SHP77 (cell line): Measurements from ENCODE around the gene RHOJ.

Experiments used
- DNase-seq, 2 experiments: peaks; one replicate each; lab custom pipeline; 2025; lab: John Stamatoyannopoulos, UW

The RHOJ gene

GRCh38 chr14:63205866-63206265 is 1.6 kb downstream of the RHOJ start:
- DNase-seq: no peak

- no peak for DNase-seq
These were observed 4.9 kb downstream of the RHOJ start for GRCh38 chr14:63209160-63209559.

GRCh38 chr14:63210812-63211211 is 6.6 kb downstream of the RHOJ start:
- no peak for DNase-seq

DNA sequence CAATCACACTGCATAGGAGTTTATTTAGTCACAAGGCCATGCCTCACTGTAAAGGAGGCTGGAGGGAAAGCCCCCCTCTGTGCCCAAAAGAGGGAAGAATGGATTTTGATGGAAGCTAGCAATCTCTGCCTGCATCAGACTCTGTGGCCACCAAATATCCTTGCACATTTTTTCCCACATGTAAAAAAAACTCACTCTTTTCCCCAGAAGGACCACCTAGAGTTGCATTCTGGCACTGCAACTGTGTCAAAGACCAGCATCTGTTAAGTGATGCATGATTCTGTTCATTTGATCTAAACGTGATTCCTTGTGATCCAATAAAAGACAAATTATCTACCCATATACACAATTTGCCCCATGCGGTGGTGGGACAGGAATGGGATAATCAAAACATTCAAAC is 8.0 kb downstream of the RHOJ start:
- DNase-seq: no peak

DNA sequence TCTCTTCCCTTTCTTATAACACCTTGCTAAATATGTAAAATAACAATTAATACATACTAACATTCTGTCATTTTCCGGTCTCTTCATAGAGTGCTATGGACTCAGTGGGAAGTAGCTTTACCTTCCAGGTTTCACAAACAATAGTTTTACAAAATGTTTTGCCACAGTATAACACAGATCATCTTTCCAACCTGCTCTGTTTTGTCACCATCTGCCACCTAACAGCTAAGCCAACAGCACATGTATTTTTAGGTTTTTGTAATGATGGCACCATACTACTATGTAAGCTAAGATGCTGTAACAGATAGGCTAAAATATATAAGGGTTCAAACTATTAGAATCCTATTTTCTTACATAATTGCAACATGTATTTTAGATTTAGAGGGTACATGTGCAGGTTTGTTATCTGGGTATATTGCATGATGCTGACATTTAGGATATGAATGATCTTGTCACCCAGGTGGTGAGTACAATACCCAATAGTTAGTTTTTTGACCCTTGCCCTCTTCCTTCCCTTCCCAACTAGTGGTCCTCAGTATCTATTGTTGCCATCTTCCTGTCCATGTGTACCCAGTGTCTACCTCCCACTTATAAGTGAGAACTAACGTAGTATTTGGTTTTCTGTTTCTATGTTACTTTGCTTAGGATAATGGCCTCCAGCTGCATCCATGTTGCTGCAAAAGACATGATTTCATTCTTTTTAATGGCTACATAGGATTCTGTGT is 8.7 kb downstream of the RHOJ start:
- no peak for DNase-seq

DNA sequence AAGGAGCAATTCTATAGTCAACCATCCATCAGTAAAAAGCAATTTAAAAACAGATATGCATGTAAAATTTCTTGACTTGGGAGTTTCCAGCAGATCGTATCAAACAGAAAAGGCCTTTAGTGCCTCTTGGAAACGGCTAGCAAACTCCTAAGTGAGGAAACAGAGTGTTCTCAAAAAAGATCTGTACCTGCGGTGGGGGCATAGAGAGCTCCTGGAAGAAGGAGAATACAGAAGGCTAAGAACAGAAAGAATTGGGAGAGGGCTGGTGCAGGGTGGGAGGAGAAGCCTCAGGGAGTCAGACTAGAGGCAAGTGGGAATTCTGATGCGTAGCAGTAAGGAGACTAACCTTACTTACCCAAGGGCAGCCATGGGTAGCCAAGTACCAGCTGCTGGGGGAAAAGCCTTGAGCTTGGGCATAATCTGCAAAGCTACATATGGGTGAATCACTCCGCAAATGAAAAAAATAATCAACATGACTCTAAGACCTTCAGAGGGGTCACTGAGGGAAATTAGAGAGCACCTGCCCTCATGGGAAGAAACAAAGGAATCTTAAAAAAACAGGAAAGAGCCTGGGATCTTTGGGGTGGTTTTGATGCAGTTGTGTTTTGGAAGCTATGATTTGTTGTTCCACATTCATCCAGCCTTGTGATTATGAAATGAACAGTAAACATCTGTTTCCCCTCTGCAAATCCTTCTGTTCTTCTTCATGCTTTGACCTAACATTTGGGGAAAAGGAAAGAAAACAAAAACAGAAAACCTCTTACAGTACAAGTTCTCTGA is 10.4 kb downstream of the RHOJ start:
- no peak for DNase-seq

- no peak for DNase-seq
These were observed 16.3 kb downstream of the RHOJ start for GRCh38 chr14:63220526-63220925.

- no peak for DNase-seq
These were observed 19.4 kb downstream of the RHOJ start for GRCh38 chr14:63223596-63223995.

DNA sequence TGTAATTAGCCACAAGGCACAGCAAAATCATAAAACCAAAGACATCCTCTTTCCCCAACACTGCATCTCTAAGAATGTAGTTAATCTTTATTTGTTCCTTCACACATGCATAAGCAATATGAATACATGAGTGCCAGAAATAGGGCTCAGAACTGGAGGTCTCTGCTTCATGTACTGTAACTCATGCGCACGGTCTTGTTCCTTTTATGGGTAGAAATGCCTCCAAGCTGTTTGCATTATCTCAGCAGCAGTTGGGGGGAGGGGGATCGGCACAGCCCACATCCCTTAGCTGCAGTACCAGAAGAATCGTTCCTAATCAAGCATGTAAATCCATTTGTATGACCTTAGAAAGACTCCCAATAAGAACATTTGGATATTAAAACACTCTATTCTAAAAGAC is 20.0 kb downstream of the RHOJ start:
- no peak for DNase-seq

GRCh38 chr14:63228217-63228616 is 24.0 kb downstream of the RHOJ start:
- no peak for DNase-seq

- no peak for DNase-seq
These were observed 25.3 kb downstream of the RHOJ start for GRCh38 chr14:63229330-63230059.

- no peak for DNase-seq
These were observed 27.5 kb downstream of the RHOJ start for GRCh38 chr14:63231766-63232165.

DNA sequence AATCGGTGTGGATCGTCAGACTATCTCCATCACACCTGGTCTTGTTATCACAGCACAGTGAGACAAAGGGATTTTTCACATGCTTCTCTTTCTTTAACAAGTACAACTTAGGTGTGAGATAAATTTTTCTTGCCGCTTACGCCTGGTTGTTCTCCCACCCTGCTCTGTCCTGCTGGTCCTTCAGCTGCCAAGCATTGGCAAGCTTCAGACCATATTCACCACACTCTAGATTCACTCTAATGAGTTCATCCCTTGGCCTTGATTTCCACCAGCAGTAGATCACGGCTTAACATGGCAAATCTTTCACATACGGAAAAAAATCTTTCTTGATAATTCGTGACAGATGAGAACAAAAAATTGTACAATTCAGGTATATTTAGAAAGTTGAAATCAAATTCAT is 33.5 kb downstream of the RHOJ start:
- DNase-seq: no peak

GRCh38 chr14:63240221-63240620 is 36.0 kb downstream of the RHOJ start:
- no peak for DNase-seq

DNA sequence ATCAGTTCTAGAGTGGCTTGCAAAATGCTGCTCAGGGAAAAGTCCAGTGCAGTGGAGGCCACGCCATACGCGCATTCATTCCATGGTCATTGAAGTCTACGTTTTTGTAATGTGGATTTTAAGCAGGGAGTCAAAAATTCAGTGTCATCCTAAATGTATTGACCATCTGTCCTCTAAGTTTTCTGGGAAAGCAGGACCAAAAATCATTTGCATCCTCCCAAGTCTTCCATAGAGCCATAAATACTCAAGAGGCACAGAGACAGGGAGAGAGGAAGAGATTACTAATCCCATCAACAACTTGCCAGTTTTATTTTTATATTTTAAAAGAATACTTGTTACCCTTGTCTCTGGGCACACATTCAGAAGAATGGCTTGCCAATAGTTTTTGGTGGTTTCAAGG is 36.9 kb downstream of the RHOJ start:
- DNase-seq: no peak

- DNase-seq: no peak
These were observed 39.4 kb downstream of the RHOJ start for GRCh38 chr14:63243646-63244045.

GRCh38 chr14:63245893-63246292 is 41.6 kb downstream of the RHOJ start:
- DNase-seq: no peak

DNA sequence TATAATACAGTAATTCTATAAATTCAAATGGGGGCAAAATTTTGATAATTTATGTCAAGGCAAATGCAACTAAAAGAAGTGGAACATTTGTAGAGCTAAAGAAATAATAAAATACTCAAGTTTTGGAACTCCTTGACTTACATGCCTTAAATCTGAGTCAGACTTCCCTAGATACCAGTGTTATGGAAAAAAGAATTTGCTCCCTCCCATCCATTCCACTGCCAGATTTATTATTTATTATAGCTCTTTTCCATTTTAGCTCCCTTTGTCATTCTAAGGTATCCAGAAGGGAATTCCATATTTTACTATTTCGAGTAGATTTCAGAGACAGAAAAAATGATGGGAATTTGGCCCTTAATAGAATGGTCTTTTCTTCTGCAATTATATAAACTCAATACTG is 44.0 kb downstream of the RHOJ start:
- DNase-seq: no peak

- no peak for DNase-seq
These were observed 44.8 kb downstream of the RHOJ start for GRCh38 chr14:63249092-63249491.

- no peak for DNase-seq
These were observed 53.1 kb downstream of the RHOJ start for GRCh38 chr14:63257299-63257698.

GRCh38 chr14:63262446-63262845 is 58.2 kb downstream of the RHOJ start:
- no peak for DNase-seq

DNA sequence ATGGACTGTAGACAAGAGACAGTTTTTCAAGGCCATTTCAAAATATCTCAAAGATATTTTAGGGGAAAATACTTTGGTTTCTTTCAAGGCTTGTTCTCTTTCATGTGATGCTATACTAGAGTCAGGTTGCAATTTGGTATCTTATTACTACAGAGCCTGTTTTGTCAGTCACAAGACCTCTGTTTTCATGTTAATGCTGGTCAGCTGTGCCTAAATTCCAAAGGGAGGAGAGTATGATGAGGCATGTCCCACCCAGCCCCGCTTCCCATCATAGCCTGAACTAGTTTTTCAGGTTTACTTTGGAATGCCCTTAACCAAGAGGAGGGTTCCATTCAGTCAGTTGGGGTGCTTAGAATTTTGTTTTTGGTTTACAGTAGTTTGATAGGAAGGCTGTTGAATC is 61.9 kb downstream of the RHOJ start:
- no peak for DNase-seq

DNA sequence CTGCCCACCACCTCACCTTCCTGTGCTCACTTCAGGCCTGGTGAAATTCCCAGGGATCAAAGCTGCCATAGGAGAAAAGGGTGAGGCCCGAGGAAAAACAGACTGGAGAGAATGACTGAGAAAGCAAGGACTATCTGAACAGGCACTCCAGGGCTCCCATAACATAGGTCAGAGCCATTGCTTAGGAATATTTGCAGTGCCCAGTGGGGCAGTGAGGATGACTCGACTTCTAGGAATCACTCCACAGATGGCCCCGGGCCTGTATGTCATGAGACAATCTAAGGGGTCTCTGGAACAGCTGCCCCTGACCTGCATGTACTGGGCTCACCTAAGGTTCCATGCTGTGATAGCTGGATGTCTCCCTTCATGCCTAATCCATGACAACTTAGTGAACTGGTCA is 62.9 kb downstream of the RHOJ start:
- DNase-seq: no peak
